HG03108 (cell line): Measurements from ENCODE around the gene BRD9.
A peak's percentile ranks its signal among the peaks of the same experiment; 100 is the strongest.
"Not testable (repeated sequence)": the region's sequence is repeated elsewhere in the genome, so short reads cannot be mapped to it uniquely, and the experiment has no call there.

Experiments used
- ATAC-seq: cut with Tn5 transposase; IDR thresholded peaks from one replicate; pipeline ENCODE4 v1.9.1; 2021; ENCODE audit warnings: moderate library complexity; ENCODE audit not compliant: unreplicated experiment

The BRD9 gene

DNA sequence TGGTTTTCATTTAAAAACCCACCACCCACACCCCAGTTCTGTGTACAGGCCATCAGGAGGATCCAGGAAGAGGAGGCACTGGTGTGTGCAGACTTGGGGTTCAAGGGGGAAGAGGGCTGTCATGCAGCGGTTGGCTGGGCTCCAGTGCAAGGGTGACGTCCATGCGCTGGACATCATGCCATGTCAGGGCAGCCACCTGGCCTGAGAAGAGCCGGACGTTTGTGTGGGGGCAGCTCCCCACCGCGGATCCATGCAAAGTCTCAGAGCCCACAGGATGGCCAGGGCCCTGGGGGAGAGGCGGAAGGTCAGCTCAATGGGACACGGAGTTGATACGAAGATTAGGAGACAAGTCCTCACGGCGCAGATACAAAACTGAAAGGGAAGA is 11.1 kb downstream of the BRD9 start:
- no peak for ATAC-seq

DNA sequence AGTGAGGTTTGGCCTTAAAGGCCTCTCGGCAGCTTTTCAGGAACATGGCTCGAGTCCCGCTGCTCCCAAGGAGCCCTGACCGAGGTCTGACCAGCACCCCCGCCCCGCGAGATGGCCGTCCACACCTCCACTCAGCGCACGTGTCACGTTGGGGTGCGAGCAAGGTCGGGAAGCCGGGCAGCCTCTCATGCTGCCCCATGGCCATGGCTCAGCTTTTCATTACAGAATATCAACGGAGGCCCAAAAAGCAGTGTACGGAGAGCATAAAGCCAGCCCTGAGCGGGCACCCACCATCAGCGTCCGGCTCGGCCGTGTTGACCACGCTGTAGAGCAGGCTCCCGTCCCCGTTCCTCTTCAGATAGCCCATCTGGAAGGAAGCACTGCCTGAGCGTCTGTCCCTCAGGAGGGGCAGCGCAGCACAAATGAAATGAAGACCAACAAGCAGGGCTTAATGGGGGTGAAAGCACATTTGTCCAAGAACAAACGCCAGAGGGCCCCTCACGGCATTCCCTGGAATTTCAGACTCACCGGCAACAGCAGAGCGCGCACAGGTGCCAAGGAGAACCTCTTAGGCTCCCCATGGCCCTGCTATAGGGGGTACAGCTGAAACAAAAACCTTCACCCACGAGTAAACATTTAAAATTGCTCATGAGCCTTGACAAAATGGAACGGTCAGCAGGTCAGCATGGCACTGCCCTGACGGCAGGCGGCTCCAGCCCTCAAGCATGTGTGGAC is 11.6 kb downstream of the BRD9 start:
- ATAC-seq = no peak

DNA sequence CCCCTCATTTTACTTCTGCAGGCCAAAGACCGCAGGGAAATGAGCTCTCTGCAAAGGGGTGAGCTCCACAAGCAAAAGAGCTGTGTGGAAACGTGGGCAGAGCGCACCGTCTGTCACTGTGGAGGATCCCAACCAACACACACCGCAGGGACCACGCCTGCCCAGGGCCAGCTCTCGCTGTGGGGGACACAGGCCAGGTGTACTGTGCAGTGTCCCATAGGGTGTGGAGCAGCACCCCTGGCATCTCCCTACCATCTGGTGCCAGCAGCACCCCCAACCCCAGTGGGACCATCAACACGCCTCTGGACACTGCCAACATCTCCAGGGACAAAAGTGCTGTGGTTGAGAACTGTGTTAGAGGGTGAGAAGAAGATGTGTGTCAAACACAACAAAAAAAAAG is 13.9 kb downstream of the BRD9 start:
- ATAC-seq = not testable (repeated sequence)

DNA sequence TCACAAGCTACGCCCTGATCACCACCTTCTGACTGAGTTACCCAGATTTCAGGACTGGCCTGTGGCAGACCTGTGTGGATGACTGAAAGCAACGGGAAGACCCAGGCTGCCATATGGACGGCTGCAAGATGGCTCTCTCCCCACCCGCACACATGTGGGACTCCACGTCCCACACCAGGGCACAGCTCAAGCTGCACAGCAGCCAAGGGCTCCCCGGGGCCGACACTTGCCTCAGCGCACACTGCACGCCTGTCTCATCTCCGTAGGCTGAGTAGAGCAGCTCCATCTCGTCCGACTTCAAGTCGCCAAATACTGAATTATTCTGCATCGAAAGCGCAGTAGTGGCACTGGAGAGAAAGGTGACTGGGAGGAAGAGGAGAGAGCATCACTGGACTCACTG is 14.5 kb downstream of the BRD9 start:
- ATAC-seq = no peak

DNA sequence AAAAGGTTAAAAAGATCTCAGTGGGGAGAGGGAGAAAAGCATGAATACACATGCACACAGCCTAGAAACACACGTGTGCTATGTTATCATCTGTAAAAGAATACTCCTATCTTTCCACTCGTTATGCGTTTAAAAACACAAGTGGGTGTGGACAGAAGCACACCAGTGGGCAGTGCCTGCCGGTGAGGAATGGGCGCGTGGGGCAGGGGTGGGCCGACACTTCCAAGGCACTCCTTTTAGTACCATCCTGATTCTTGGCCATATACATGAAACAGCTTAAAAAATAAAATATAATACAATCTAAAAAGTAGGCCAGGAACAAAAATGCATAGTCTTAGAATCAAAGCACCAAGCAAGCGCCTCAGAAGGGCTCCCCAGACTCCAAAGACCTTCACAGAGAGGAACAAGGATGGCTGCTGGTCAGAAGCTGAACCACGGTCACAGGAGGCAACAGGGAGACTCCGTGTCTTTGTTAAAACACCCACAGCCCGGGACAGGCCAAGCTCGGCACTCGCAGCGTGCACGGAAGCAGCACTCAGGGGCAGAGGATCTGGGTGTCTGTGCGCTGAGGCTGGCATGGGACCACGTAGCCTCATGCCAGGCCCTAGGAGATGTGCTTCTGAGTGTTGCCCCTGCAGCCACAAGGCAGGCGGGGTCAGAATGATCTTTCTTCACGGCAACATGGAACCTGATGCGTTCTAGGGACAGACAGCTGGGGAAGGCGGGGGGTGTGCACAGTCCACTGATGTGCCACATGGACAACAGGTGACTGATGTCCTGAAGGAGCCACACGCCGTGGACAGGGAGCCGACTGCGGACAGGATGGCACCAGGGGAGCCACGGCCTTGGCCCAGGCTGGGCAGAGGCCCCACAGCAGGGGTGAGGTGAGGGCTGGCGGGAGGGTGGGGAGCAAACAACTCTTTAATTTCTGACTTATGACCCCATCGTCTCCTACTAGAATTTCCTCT is 15.9 kb downstream of the BRD9 start:
- no peak for ATAC-seq

DNA sequence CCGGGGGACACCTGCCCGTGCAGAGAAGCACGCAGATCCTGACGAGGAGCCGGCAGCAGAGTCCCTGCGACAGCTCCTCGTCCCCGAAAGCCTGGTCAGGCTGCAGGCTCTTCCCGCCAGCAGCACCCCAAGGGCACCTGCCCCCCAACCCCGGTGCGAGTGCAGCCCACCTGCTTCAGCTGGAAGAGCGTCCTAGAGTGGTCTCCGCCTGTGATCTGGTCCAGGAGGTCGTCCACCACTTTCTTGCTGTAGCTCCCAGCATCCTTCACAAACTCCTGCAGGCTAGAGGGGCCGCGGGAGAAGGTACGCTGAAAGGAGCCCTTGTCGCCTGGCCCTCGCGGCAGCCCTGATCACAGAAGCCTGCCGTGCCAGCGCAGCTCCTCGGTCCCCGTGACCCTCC is 16.7 kb downstream of the BRD9 start:
- no peak for ATAC-seq

DNA sequence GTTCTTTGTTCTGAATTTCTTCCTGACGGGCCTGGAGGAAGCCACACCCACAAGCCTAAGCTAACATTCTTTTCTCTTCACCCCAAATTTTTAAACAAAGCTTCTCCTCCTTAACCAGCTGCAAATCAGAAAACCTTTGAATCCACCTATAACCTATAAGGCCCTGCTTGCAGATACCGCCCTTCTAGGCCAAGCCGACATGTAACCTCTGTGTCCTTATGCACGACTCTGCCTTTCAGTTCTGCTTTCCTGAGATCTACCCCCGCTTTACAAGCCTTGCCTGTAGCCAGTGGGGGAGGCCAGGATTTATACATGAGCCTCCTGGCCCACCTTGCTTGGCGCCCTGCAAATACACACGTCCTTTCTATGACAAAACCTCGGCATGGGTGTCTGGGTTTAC is 19.3 kb downstream of the BRD9 start:
- ATAC-seq = peak; percentile 58

DNA sequence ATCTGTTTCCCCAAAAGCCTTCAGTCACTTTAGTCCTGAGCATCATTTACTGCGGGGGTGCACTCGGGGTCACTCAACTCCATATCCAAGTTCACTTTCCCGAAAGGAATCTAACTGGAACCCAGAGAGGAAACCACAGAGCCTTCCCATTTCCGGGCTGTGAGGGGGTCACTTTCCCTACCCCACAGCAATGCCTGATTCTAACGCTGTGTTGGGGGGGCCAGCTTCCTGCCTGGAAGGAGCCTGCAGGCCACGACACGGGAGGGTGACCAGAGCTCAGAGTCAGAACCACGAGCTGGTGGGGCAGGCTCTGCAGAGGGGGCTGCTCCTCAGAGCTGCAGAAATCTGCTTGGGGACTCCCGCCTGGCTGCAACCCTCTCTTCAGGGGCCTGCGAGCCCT is 20.3 kb downstream of the BRD9 start:
- ATAC-seq = no peak

DNA sequence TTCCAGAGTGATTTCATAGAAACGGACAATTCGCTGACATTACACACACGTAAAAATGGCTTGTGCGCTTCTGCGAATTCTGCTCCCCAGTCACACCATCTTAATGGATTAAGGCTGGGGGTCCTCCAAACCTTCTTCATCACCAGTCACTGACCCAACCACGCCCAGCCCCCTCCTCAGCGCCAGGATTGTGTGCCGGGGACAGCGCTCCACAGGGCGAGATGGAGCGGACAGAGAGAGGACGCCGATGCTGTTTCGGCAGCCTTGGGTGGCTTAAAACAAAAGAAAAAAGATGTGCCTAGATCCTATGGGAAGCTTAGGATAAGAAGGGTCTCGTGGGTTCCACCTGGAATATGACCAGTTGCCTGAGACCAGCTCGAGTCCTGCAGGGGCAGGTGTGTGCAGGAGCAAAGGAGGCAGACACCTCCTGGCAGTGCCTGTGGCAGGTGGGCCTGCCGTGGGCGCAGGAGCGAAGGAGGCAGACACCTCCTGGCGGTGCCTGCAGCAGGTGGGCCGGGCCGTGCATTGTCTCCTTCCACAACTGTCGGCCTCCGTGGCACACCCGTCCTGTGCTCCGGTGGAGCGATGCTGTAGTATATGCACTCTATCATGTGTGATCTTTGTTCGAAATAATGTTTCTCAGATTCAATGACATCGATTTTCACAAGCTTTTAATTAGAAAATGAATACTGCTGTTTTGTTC is 20.9 kb downstream of the BRD9 start:
- ATAC-seq = no peak

DNA sequence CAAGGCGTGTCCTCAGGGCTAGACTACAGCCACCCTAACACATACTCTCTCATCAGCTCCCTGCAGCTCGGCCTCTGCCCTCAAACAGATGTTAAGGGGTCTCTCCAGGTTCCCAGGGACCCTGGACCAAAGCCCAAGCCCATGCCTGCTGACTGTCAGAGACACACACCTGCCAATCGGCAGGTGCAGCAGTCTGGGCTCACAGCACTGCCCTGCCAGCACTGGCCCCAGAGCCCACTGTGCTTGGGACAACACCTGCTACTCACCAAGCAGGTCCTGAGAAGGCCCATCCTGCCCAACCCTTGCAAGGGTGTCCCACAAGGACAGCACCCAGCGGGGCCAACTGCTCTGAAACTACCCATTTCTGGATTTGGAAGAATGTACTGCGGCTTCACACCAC is 21.6 kb downstream of the BRD9 start:
- ATAC-seq = no peak

DNA sequence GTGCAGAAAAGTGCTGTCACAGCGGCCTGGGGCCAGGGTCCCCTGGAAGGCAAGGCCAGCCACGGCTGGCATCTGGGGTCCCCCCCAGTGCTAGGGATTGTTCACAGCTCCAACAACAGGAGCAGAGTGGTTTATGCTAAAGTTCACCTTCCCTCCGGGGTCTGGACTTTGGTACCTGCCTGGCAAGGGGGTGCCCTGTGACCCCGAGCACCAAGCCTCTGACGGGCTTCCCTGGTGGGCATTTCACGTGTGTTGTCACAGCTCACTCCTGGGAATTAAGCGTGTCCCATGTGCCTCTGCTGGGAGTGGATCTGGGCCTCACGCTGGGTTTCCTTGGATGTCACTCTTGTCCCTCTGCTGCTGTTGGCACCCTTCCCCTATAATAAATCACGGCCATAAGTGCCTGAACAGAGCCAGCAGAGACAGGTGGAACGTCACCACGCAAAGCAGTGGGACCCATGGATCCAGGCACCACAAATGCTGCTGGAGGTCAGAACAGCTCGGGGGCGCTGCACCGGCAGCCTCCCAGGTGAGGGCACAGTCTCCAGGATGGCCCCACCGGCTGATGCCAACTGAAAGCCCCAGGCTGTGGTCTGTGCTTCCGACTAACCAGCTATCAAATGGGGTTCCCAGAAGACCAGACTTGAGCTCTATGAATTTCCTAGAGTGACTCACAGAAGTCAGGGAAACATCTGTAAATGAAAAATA is 24.0 kb downstream of the BRD9 start:
- no peak for ATAC-seq

DNA sequence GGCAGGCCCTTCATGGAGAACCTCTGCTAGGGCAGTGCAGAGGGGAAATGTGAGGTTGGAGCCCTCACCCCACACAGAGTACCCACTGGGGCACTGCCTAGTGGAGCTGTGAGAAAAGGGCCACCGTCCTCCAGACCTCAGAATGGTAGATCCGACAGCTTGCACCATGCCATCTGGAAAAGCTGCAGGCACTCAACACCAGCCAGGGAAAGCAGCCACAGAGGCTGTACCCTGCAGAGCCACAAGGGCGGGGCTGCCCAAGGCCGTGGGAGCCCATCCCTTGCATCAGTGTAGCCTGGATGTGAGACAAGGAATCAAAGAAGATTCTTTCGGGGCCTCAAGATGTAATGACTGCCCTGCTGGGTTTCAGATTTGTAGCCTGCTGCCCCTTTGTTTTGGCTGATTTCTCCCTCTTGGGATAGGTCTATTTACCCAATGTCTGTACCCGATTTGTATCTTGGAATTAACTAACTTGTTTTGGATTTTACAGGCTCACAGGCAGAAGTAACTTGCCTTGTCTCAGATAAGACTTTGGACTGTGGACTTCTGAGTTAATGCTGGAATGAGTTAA is 25.2 kb downstream of the BRD9 start:
- no peak for ATAC-seq

DNA sequence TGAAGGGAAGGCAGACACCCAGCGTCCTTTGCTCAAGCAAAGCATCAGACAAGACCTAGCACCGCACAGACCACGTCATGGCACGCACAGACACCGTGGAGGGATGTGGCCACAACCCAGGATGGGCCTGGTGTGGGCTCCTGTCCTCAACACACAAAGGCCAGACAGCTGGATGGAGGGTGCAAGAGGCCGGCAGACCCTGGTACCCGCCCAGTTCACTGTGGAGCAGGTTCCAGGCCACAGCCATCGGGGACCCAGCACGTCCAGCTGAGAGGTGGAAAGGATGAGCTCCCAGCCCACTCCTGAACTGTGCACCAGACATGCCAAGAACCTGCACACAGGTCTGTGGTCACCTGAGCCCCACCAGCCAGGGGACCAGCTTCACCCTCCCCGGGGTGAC is 26.8 kb downstream of the BRD9 start:
- no peak for ATAC-seq

DNA sequence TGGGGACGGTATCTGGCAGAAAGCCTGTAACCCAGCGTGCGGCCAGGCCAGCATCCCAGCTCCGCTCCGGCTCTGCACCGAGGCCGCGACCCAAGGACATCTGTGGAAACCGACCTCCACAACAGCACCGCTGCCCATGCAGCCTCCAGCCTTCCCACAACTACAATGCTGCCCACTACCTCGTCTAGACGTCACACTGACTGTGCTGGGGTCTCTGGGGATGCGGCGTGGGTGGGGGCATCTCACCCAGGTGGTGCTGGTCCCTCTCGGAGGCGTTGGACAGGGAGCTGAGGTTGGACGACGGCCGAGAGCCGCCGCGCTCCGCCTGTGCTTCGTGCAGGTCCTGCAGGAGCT is 27.5 kb downstream of the BRD9 start:
- ATAC-seq = no peak

DNA sequence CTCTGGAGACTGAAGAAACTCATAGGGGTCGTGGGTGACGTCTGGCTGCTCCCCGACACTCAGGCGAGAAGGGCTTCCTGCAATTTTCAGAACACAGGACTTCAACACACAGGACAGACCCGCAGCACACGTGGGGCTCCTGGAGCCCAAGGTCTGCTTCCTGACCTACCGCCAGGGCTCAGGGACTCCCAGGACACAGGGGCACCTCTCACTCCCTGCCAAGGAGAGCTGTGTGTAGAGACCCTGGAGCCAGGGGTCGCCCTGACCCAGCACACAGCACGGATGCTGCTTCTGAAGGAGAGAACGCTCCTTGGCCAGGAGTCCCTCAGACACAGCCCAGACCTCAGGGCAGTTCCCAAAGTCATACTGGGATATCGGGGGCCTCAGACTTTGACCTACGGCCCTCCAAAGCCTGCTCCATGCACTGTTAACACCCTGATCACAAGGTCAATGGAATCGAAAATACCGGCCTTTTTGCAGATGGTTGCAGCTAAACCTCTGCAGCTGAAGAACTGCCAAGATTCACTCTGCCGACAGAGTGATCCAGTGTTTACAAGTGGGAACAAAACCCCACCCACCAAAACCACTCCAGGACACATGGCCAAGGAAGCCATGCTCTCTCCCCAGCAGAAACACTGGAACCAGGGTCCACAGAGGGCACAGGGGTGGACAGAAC is 28.0 kb downstream of the BRD9 start:
- ATAC-seq = no peak

DNA sequence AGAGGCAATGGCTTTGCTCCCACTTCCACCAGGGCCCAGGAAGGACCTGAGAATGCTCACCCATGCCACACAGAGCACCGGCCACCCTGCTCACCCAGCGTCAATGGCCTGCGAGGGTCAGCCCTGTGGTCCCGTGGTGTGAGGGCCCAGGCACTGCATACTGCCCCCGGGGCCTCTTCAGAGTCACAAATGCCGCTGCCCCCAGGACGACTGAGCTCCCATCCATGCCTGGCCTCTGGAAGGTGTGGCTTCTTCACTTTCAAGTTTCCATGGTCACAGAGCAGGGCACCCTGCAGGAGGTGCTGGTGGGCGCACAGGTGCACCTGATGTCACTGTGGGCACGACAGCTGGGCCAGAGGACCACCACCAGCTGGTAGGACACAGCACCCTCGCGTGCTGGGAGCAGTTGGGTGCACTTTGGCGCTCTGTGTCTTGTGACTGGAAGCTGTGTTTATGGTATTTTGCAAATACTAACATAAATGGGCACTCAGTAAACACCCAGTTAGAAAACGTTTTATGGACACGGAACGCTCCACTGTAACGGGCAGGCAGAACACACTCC is 29.3 kb downstream of the BRD9 start:
- no peak for ATAC-seq

DNA sequence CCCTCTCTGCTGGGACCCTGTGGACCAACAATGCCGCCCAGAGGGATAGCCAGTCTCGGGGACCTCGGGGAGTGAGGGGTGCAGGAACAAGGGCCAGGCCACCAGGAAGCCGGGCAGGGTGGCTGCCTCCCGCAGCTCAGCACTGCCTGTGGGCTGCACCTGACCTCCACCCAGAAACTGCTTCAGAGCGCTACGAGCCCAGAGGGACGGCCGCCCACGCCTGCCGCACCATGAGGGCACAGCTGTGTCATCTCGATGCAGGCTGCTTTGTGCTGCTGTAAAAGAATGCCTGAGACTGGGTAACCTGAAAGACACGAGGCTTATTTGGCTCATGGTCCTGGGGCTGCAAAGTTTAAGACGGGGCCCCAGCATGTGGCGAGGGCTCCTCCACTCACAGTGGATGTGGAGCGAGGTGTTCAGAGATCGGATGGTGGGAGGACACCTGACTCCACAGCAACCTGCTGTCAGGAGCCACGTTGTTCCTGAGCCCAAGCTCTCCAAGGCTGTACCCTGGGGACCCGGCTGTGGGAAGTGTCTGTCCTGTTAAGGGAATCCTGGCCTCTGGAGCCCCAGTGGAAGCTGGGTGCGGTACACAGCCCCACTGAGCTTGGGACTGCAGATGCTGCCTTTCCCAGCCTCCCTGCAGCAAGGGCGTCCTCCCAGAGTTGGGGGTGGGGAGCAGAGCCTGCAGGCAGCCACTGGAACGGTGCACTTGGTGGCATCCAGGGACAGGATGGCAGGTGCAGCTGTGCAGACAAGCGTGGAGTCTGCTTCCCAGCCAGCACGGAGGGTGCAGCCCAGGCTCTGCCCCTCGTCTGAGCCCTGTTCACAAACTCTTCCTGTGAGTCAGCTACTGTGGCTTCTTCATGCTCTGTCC is 30.0 kb downstream of the BRD9 start:
- ATAC-seq = no peak

DNA sequence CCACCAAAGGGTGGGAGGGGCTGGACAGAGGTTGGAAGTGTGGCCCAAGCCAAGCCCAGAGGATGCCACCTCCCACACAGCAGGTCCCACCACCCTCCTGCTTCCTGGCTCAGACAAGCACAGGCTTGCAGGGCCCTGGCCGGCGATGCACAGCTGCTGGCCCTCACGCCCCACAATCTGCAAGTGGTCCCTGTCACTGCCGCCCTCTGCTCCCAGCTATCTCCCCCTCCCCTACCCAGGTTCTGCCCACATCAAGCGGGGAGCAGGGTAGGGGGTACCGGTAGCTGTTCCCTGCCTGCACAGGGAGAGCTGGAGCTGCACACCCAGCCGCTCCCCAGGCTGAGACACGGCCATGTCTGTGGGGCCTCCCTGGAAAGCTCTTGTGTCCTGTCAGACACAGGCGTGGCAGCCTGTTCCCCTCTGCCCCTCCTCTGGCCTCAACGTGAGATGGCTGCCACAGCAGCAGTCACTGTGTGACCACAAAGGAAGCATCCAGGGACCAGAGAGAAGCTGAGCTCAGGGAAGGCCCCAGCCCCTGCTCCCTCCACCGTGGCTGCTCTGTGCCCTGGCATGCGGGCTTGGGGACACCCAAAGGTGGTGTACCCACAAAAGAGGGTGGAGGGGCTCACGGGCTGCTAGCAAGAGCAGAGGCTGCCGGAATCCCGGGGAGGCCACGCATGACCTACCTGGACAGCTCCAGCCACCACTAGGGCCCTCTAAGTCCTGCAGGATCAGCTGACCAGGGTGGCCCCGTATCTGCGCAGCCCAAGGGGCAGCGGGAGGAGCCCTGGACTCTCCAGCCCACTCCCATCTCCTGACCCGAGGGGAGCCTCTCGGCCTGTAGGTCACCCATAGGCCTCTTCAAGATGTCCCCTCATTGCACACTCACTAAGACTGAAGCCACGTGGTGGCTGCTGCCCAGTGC is 30.9 kb downstream of the BRD9 start:
- ATAC-seq = no peak
